ENCODE measurements around the gene GRID1.
A peak's percentile ranks its signal among the peaks of the same experiment; 100 is the strongest.

The GRID1 gene

GRCh38 chr10:85864173-85864549, 502.4 kb downstream of the GRID1 start:
- in situ Hi-C loops (cut with MboI; ENCODE audit: low sequenced_read_pairs): no loop called here
- no peaks in the 10 kb centered on the region for H3K9me3 ChIP-seq
- no peaks in the 10 kb centered on the region for H3K36me3 ChIP-seq (replicated peaks)
- no peaks in the 10 kb centered on the region for H3K27me3 ChIP-seq (ENCODE audit: low read depth)
- no peak for DNase-seq (ENCODE audit: low spot score in 2 of 2)
- H3K4me3 ChIP-seq: no peak overlapping the region
- H3K4me1 ChIP-seq: no peaks in the 10 kb centered on the region

GRCh38 chr10:85863301-85864172, 503.1 kb downstream of the GRID1 start:
- in situ Hi-C loops (cut with MboI; ENCODE audit: low sequenced_read_pairs): no loop called here
- H3K4me3 ChIP-seq: no peak overlapping the region
- no peaks in the 10 kb centered on the region for H3K4me1 ChIP-seq
- H3K36me3 ChIP-seq (replicated peaks): no peaks in the 10 kb centered on the region
- DNase-seq (ENCODE audit: low spot score in 2 of 2): no peak
- no peaks in the 10 kb centered on the region for H3K9me3 ChIP-seq
- H3K27me3 ChIP-seq (ENCODE audit: low read depth): no peaks in the 10 kb centered on the region

- Histone ChIP-seq H3K27me3 (ENCODE audit: low read depth) (no peaks in the 10 kb centered on the region), H3K36me3 (replicated peaks) (no peaks in the 10 kb centered on the region), H3K9me3 (no peaks in the 10 kb centered on the region), H3K4me3 (no peak overlapping the region), H3K4me1 (no peaks in the 10 kb centered on the region)
- in situ Hi-C loops (cut with MboI; ENCODE audit: low sequenced_read_pairs): no loop called here
- DNase-seq (ENCODE audit: low spot score in 2 of 2): peak in 1 of 2 experiments; percentile 29
Measured at GRCh38 chr10:85862771-85863170, 503.8 kb downstream of the GRID1 start.

DNA sequence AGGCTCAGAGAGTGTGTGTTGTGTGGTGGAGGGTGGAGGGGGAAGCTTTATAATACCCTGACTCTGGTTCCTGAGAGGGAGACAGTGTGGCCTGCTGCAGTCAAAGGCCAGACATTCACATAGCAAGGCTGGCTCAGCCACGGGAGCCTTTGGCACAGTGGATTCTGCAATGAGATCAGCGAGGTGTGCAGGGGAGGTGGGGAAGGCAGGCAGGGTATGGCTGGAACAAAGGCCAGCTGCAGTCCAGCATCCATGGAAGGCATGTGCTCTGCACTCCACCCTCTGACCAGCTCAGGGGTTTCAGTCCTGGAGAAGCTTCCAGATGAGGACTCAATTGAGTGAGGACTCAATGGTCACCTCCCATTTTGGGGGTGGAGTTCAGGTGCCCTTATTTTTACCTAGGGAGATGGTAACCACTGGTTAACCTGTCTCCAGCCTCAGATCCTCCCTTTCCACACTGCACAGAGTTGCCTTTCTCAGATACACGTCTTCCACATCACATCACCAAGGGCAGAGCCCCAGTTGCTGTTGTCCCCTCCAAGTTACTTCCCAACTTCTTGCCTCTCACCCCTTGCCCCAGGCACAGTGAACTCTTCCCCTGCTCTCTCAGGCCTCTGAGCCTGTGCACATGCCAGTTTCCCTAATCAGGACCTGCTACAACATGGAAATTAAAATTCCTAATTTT, 504.9 kb downstream of the GRID1 start:
- no peak overlapping the region for H3K4me3 ChIP-seq
- H3K9me3 ChIP-seq: no peaks in the 10 kb centered on the region
- no peaks in the 10 kb centered on the region for H3K36me3 ChIP-seq (replicated peaks)
- in situ Hi-C loops (cut with MboI; ENCODE audit: low sequenced_read_pairs): no loop called here
- H3K27me3 ChIP-seq (ENCODE audit: low read depth): no peaks in the 10 kb centered on the region
- no peaks in the 10 kb centered on the region for H3K4me1 ChIP-seq
- DNase-seq (ENCODE audit: low spot score in 2 of 2): no peak

DNA sequence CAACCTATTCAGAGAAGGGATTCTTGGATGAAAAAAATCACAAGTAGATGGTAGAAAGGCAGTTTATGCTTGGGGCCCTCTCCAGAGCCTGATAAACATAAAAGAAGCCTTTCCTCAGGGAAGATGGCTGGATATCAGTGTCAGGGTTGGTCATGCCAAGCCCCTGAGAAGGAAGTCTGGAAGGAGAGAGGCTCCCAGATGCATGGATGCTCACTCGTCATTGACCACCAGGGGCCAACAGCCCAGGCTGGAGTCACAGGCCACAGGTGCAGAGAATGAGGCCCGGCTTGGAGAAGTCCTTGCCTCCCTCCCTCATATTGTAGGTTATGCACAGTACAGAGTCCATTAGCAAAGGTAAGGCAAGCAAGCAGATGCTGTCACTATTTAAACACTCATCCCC, 506.7 kb downstream of the GRID1 start:
- Histone ChIP-seq H3K9me3 (no peaks in the 10 kb centered on the region), H3K27me3 (ENCODE audit: low read depth) (no peaks in the 10 kb centered on the region), H3K4me3 (no peak overlapping the region), H3K36me3 (replicated peaks) (no peaks in the 10 kb centered on the region), H3K4me1 (no peaks in the 10 kb centered on the region)
- DNase-seq (ENCODE audit: low spot score in 2 of 2): no peak
- in situ Hi-C loops (cut with MboI; ENCODE audit: low sequenced_read_pairs): no loop called here

GRCh38 chr10:85858776-85859515, 507.6 kb downstream of the GRID1 start:
- H3K4me1 ChIP-seq: no peaks in the 10 kb centered on the region
- no peak overlapping the region for H3K4me3 ChIP-seq
- no peaks in the 10 kb centered on the region for H3K27me3 ChIP-seq (ENCODE audit: low read depth)
- in situ Hi-C loops (cut with MboI; ENCODE audit: low sequenced_read_pairs): no loop called here
- H3K9me3 ChIP-seq: no peaks in the 10 kb centered on the region
- DNase-seq (ENCODE audit: low spot score in 2 of 2): no peak
- H3K36me3 ChIP-seq (replicated peaks): no peaks in the 10 kb centered on the region

- Histone ChIP-seq H3K4me3 (no peak overlapping the region), H3K9me3 (no peaks in the 10 kb centered on the region), H3K4me1 (no peaks in the 10 kb centered on the region), H3K27me3 (ENCODE audit: low read depth) (no peaks in the 10 kb centered on the region), H3K36me3 (replicated peaks) (no peaks in the 10 kb centered on the region)
- DNase-seq (ENCODE audit: low spot score in 2 of 2): no peak
- in situ Hi-C loops (cut with MboI; ENCODE audit: low sequenced_read_pairs): no loop called here
Measured at GRCh38 chr10:85857791-85858190, 508.8 kb downstream of the GRID1 start.

DNA sequence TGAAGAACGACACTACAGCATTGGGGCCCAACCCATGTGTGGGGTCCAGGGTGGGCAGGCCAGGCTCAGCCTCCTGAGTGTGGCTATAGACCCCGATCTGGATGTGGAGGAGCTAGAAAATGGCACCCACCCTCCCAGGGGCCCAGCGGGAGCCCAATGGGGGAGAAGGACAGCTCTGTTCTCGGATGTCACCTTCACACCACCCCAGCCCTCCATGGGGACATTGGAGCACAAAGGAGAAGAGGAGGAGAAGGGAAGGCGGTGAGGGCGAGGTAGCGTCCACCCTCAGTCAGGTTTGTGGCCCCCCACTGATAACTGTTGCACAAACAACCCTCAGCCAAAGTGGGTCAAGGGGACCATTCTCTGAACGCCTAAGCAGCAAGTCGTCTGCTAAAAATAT, 509.3 kb downstream of the GRID1 start:
- Histone ChIP-seq H3K27me3 (ENCODE audit: low read depth) (no peaks in the 10 kb centered on the region), H3K36me3 (replicated peaks) (no peaks in the 10 kb centered on the region), H3K4me1 (no peaks in the 10 kb centered on the region), H3K9me3 (no peaks in the 10 kb centered on the region), H3K4me3 (no peak overlapping the region)
- DNase-seq (ENCODE audit: low spot score in 2 of 2): no peak
- in situ Hi-C loops (cut with MboI; ENCODE audit: low sequenced_read_pairs): no loop called here

DNA sequence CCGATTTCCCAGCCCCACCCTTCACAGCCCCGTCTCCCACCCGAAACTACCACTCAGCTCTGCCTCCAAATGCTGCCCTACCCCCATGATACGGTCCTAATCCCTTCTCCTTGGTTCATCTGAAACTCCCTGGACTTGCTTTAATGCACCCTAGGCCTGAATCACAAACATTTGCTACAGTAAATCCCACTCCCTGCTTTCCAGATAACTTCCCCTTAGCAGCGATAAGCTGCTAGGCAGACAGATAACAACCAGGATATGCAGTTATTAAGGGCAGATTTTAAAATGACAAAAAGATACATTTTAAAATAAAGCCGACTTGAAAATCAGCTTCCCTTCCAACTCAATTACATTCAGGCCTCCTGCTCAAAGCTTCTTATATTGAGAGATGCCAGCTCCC, 514.7 kb downstream of the GRID1 start:
- in situ Hi-C loops (cut with MboI; ENCODE audit: low sequenced_read_pairs): no loop called here
- H3K4me3 ChIP-seq: no peak overlapping the region
- H3K27me3 ChIP-seq (ENCODE audit: low read depth): no peaks in the 10 kb centered on the region
- H3K36me3 ChIP-seq (replicated peaks): no peaks in the 10 kb centered on the region
- H3K4me1 ChIP-seq: no peaks in the 10 kb centered on the region
- no peaks in the 10 kb centered on the region for H3K9me3 ChIP-seq
- DNase-seq (ENCODE audit: low spot score in 2 of 2): no peak

GRCh38 chr10:85851325-85851724, 515.3 kb downstream of the GRID1 start:
- DNase-seq (ENCODE audit: low spot score in 2 of 2): no peak
- in situ Hi-C loops (cut with MboI; ENCODE audit: low sequenced_read_pairs): no loop called here
- H3K4me3 ChIP-seq: no peak overlapping the region

GRCh38 chr10:85850736-85851135, 515.9 kb downstream of the GRID1 start:
- no peak for DNase-seq (ENCODE audit: low spot score in 2 of 2)
- in situ Hi-C loops (cut with MboI; ENCODE audit: low sequenced_read_pairs): no loop called here
- no peaks in the 10 kb centered on the region for H3K9me3 ChIP-seq
- no peaks in the 10 kb centered on the region for H3K4me1 ChIP-seq
- H3K36me3 ChIP-seq (replicated peaks): no peaks in the 10 kb centered on the region
- no peak overlapping the region for H3K4me3 ChIP-seq
- no peaks in the 10 kb centered on the region for H3K27me3 ChIP-seq (ENCODE audit: low read depth)

More at GRCh38 chr10:85851325-85851724, 515.3 kb downstream of the GRID1 start:
- Histone ChIP-seq H3K4me1 (no peaks in the 10 kb centered on the region), H3K27me3 (ENCODE audit: low read depth) (no peaks in the 10 kb centered on the region), H3K36me3 (replicated peaks) (no peaks in the 10 kb centered on the region), H3K9me3 (no peaks in the 10 kb centered on the region)

- Histone ChIP-seq H3K4me1 (no peaks in the 10 kb centered on the region), H3K4me3 (no peak overlapping the region), H3K36me3 (replicated peaks) (no peaks in the 10 kb centered on the region), H3K9me3 (no peaks in the 10 kb centered on the region), H3K27me3 (ENCODE audit: low read depth) (no peaks in the 10 kb centered on the region)
- in situ Hi-C loops (cut with MboI; ENCODE audit: low sequenced_read_pairs): no loop called here
- DNase-seq (ENCODE audit: low spot score in 2 of 2): no peak
Measured at GRCh38 chr10:85849315-85849714, 517.3 kb downstream of the GRID1 start.

DNA sequence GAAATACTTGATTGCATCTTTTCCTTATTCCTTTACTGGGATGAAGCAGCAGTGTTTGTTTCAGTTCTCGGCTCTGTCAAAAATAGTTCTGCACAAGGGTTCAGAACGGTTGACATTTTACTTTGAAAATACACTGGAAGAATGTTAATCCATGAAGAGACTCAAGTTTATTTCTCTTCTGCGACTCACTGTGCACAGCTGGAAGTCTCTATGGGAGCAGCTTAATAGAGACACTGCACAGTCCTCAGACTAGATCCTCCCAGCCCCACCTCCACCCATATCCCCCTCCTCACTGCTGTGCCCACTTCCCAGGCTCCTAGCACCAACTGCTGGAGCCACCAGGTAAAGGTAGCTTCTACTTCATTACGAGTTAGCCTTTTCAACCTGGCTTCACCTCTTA, 517.8 kb downstream of the GRID1 start:
- H3K4me1 ChIP-seq: no peaks in the 10 kb centered on the region
- H3K36me3 ChIP-seq (replicated peaks): no peaks in the 10 kb centered on the region
- H3K27me3 ChIP-seq (ENCODE audit: low read depth): no peaks in the 10 kb centered on the region
- no peak for DNase-seq (ENCODE audit: low spot score in 2 of 2)
- in situ Hi-C loops (cut with MboI; ENCODE audit: low sequenced_read_pairs): no loop called here
- no peak overlapping the region for H3K4me3 ChIP-seq
- H3K9me3 ChIP-seq: no peaks in the 10 kb centered on the region

- no peak overlapping the region for H3K4me3 ChIP-seq
- DNase-seq (ENCODE audit: low spot score in 2 of 2): no peak
- H3K9me3 ChIP-seq: no peaks in the 10 kb centered on the region
- H3K36me3 ChIP-seq (replicated peaks): no peaks in the 10 kb centered on the region
- in situ Hi-C loops (cut with MboI; ENCODE audit: low sequenced_read_pairs): no loop called here
- no peaks in the 10 kb centered on the region for H3K27me3 ChIP-seq (ENCODE audit: low read depth)
- H3K4me1 ChIP-seq: no peaks in the 10 kb centered on the region
Measured at GRCh38 chr10:85847085-85847484, 519.5 kb downstream of the GRID1 start.
